ENCODE data around the gene SLC25A23.
A peak's percentile ranks its signal among the peaks of the same experiment; 100 is the strongest.

GRCh38 chr19:6424939-6425731 is 34.5 kb downstream of the SLC25A23 start:
- TF ChIP-seq, protein P1, sequence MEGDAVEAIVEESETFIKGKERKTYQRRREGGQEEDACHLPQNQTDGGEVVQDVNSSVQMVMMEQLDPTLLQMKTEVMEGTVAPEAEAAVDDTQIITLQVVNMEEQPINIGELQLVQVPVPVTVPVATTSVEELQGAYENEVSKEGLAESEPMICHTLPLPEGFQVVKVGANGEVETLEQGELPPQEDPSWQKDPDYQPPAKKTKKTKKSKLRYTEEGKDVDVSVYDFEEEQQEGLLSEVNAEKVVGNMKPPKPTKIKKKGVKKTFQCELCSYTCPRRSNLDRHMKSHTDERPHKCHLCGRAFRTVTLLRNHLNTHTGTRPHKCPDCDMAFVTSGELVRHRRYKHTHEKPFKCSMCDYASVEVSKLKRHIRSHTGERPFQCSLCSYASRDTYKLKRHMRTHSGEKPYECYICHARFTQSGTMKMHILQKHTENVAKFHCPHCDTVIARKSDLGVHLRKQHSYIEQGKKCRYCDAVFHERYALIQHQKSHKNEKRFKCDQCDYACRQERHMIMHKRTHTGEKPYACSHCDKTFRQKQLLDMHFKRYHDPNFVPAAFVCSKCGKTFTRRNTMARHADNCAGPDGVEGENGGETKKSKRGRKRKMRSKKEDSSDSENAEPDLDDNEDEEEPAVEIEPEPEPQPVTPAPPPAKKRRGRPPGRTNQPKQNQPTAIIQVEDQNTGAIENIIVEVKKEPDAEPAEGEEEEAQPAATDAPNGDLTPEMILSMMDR (IDR thresholded peaks at IDR 0.05): peak in 2 of 5 experiments; percentile 16 to 49
- peak; percentile 40 to 65 for TF ChIP-seq EP300 (IDR thresholded peaks at IDR 0.05)
